ENCODE data around the gene ABCC4. TPM values are rescaled to one million over a fixed set of nuclear protein-coding genes. Genes with fewer than 3 reads are reported as not detected.

ABCC4 gene
- total RNA-seq, 2 donors from 2014 or later: 11.4 to 14.7 TPM

DNA sequence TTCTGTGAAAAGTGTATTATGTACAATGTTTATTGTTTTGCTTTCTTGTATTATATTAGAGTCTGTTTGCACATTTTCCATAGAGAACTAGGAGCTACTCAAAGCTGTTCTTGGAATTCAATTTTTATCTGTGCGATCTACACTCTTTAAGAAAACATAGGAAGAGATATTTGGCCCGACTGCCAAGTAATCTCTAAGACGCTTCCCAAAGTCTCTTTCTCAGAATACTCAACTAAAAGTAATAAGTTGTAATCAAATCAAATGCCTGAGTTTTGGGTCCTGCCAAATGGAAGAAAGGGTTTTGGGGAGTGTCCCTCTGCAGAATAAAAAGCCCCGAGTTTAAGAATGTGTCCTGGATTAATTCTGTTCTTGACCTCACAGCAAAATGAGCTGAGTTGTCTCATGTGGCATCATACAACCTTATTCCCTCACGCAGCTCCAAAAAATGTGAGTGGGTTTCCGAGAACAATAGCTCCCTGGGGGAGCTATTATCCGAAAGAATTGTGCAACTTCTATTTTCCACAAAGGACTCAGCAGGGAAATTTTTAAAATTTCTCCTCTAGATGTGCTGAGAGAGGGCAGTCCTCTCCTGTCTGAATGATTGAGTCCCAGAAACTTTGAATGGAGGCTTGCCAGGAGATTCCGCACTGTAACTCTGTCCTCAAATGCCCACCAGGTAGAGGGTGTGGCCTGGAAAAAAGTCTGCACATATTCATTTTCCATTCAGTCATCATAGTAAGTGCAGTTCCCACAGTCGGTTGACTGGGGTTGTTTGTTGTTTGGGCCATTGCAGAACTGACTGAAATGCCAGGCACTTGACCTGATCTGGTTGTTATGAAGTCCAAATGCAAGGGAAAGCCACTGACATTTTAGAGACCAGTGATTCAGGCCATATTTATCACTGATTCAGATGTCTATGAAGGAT lies 309.0 kb downstream of the ABCC4 start:
- Histone ChIP-seq H3K4me1 (no peaks in the 10 kb centered on the region), H3K9ac (ENCODE audit: low read depth in 2 of 2, low read length in 2 of 2) (no peak overlapping the region), H3K9me3 (no peaks in the 10 kb centered on the region), H3K36me3 (no peaks in the 10 kb centered on the region), H3K4me3 (no peak overlapping the region), H3K27me3 (no peaks in the 10 kb centered on the region), H3K27ac (no peak overlapping the region)
- DNase-seq: no peak
- TF ChIP-seq, protein P1, sequence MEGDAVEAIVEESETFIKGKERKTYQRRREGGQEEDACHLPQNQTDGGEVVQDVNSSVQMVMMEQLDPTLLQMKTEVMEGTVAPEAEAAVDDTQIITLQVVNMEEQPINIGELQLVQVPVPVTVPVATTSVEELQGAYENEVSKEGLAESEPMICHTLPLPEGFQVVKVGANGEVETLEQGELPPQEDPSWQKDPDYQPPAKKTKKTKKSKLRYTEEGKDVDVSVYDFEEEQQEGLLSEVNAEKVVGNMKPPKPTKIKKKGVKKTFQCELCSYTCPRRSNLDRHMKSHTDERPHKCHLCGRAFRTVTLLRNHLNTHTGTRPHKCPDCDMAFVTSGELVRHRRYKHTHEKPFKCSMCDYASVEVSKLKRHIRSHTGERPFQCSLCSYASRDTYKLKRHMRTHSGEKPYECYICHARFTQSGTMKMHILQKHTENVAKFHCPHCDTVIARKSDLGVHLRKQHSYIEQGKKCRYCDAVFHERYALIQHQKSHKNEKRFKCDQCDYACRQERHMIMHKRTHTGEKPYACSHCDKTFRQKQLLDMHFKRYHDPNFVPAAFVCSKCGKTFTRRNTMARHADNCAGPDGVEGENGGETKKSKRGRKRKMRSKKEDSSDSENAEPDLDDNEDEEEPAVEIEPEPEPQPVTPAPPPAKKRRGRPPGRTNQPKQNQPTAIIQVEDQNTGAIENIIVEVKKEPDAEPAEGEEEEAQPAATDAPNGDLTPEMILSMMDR (IDR thresholded peaks at IDR 0.05): no peak
- intact Hi-C loops (cut with DNase I): no loop called here

DNA sequence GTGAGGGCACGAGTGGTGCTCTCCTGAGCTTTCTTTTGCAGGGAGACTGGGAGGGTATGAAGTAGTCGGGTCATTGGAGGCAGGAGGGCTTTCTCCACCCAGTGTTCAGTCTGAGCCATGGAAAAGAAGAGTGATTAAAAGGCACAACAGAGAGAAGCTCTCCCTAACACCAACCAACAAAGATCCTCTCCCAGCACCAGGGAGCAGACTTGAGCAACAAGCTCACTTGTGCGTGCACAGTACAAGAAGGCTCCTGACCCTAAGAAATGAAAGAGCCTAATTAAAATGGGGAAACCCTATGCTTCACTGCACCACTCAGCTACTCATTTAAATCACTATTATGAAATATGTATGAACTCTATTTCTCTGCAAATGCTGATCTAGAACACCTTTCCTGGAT lies 312.6 kb downstream of the ABCC4 start:
- H3K4me3 ChIP-seq: no peak overlapping the region
- TF ChIP-seq, protein P1 (IDR thresholded peaks at IDR 0.05): no peak
- no peaks in the 10 kb centered on the region for H3K4me1 ChIP-seq
- H3K36me3 ChIP-seq: no peaks in the 10 kb centered on the region
- no peaks in the 10 kb centered on the region for H3K27me3 ChIP-seq
- no peaks in the 10 kb centered on the region for H3K9me3 ChIP-seq
- H3K27ac ChIP-seq: no peak overlapping the region
- DNase-seq: no peak
- H3K9ac ChIP-seq (ENCODE audit: low read depth in 2 of 2, low read length in 2 of 2): no peak overlapping the region
- intact Hi-C loops (cut with DNase I): no loop called here

DNA sequence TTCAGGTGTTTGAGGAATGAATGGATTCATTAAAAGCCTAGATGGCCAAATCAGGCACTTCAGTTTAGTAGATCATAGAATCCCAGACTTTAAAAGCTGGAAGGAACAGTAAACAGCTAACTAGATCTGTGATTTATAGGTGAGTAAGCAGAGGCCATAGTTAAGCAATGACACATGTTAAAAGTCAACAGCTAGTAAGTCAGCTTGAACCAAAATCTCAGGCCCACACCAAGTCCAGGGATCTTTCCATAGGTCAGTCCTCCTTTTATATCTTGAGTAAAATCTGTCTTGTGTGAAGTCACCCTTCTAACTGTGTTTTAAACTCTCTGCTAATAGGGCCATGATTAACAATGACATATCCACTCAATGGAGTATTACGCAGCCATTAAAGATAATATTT lies 313.4 kb downstream of the ABCC4 start:
- TF ChIP-seq, protein P1 (IDR thresholded peaks at IDR 0.05): no peak
- H3K27me3 ChIP-seq: no peaks in the 10 kb centered on the region
- no peak overlapping the region for H3K27ac ChIP-seq
- H3K36me3 ChIP-seq: no peaks in the 10 kb centered on the region
- intact Hi-C loops (cut with DNase I): no loop called here
- H3K9ac ChIP-seq (ENCODE audit: low read depth in 2 of 2, low read length in 2 of 2): no peak overlapping the region
- no peaks in the 10 kb centered on the region for H3K9me3 ChIP-seq
- DNase-seq: no peak
- H3K4me3 ChIP-seq: no peak overlapping the region
- H3K4me1 ChIP-seq: no peaks in the 10 kb centered on the region

DNA sequence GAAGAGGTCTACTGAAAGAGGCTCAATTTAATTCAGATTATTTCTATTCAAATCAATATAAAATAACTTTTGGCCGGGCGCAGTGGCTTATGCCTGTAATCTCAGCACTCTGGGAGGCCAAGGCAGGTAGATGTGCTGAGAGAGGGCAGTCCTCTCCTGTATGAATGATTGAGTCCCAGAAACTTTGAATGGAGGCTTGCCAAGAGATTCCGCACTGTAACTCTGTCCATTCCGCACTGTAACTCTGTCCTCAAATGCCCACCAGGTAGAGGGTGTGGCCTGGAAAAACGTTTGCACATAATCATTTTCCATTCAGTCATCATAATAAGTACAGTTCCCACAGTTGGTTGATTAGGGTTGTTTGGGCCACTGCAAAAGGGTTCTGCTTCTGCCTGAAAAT lies 314.2 kb downstream of the ABCC4 start:
- H3K27me3 ChIP-seq: no peaks in the 10 kb centered on the region
- intact Hi-C loops (cut with DNase I): no loop called here
- no peaks in the 10 kb centered on the region for H3K9me3 ChIP-seq
- no peak overlapping the region for H3K9ac ChIP-seq (ENCODE audit: low read depth in 2 of 2, low read length in 2 of 2)
- TF ChIP-seq, protein P1 (IDR thresholded peaks at IDR 0.05): no peak
- no peaks in the 10 kb centered on the region for H3K36me3 ChIP-seq
- no peak overlapping the region for H3K4me3 ChIP-seq
- H3K27ac ChIP-seq: no peak overlapping the region
- H3K4me1 ChIP-seq: no peaks in the 10 kb centered on the region
- no peak for DNase-seq

DNA sequence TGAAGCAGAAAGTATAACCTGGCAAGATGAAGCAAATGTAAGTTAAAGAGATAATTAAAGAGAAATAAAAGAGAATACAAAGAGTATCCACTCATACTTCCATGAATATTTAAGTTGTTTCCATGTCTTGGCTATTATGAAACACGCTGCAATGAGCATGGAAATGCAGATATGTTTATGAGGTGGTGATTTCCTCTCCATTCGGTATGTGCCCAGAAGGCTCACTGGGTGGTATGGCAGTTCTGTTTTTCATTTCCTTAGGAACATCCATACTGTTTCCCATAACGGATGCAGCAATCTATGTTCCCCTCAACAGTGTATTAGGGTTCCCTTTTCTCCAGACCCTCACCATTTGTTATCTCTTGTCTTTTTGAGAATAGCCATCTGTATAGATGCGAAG lies 316.3 kb downstream of the ABCC4 start:
- no peak for DNase-seq
- TF ChIP-seq, protein P1 (IDR thresholded peaks at IDR 0.05): no peak
- no peak overlapping the region for H3K27ac ChIP-seq

More for the DNA sequence above, 316.3 kb downstream of the ABCC4 start:
- Histone ChIP-seq H3K27me3 (no peaks in the 10 kb centered on the region), H3K4me1 (no peaks in the 10 kb centered on the region), H3K36me3 (no peaks in the 10 kb centered on the region), H3K9ac (ENCODE audit: low read depth in 2 of 2, low read length in 2 of 2) (no peak overlapping the region), H3K9me3 (no peaks in the 10 kb centered on the region), H3K4me3 (no peak overlapping the region)
- intact Hi-C loops (cut with DNase I): no loop called here
